ENCODE results near the gene SLC51A.
A peak's percentile ranks its signal among the peaks of the same experiment; 100 is the strongest.
"Not testable (repeated sequence)": the region's sequence is repeated elsewhere in the genome, so short reads cannot be mapped to it uniquely, and the experiment has no call there.

The SLC51A gene

DNA sequence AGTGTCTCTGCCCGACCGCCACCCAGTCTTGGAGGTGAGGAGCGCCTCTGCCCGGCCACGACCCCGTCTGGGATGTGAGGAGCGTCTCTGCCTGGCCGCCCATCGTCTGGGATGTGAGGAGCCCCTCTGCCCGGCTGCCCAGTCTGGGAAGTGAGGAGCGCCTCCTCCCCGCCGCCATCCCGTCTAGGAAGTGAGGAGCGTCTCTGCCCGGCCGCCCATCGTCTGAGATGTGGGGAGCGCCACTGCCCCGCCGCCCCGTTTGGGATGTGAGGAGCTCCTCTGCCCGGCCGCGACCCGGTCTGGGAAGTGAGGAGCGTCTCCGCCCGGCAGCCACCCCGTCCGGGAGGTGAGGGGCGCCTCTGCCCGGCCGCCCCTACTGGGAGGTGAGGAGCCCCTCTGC is 27.8 kb downstream of the SLC51A start:
- DNase-seq = not testable (repeated sequence)

DNA sequence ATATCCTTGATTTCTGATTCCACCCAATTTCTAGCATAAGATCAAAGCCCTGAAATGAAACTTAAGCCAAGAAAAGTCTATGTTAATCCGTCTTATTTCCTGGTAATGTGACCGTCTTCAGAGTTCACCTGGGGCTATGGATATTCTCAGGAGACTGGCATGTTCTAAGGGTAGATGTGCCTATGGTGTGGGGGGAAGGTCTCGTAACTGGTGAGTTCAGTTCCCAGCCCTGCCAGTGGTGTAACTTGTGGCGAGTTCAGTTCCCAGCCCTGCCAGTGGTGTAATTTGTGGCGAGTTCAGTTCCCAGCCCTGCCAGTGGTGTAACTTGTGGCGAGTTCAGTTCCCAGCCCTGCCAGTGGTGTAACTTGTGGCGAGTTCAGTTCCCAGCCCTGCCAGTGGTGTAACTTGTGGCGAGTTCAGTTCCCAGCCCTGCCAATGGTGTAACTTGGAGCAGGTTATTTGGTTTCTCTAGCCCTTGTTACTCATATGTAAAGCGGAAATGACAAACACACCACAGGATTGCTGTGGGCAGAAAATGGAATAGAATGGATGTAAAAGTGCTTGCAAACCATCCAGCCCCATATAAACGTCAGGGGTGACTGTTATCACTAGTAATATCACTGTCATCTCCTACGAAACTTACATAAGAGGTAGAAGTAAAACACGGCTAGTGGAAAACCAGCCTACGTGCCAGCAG is 30.4 kb downstream of the SLC51A start:
- DNase-seq = peak; percentile 10

DNA sequence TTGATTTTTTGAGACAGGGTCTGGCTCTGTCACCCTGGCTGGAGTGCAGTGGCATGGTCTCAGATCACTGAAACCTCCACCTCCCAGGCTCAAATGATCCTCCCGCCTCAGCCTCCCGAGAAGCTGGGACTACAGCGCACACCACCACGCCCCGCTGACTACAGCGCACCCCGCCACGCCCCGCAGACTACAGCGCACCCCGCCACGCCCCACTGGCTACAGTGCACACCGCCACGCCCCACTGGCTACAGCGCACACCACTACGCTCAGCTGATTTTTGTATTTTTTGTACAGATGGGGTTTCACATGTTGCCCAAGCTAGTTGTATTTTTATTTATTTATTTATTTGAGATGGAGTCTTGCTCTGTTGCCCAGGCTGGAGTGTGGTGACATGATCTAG is 35.6 kb downstream of the SLC51A start:
- DNase-seq = no peak

DNA sequence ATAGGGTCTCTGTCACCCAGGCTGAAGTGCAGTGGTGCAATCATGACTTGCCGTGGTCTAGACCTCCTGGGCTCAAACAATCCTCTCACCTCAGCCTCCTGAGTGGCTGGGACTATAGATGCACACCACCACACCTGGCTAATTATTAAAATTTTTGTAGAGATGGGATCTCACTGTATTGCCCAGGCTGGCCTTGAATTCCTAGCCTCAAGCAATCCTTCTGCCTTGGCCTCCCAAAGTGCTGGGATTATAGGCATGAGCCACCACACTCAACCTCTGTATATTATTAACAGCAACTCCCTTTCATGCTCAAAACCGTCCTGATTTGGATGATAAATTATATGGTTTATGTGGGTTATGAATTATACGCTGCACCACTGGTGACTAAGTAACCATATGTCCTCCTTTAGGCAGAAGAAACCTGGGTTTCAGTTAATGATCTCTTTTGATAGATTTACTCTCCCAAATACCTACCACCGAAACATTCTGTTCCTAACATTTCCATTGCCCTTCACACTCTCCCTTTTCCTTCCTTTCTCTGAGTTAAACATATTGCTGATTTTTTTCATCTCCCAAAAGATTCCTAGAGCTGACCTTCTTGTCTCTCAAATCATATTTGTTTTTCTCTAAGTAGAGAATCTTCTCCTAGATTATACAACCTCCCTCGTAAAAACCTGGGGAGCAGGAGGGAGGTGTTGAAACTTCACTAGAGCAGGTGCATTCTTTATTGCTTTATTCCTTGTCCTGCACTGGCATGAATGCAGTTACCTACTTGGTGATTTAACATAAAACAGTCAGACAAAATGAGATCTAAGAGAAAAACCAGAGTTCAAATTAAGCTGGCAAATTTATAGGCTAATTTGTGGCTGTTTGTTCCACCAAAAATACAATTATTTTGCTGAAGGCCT is 38.3 kb downstream of the SLC51A start:
- DNase-seq = no peak

DNA sequence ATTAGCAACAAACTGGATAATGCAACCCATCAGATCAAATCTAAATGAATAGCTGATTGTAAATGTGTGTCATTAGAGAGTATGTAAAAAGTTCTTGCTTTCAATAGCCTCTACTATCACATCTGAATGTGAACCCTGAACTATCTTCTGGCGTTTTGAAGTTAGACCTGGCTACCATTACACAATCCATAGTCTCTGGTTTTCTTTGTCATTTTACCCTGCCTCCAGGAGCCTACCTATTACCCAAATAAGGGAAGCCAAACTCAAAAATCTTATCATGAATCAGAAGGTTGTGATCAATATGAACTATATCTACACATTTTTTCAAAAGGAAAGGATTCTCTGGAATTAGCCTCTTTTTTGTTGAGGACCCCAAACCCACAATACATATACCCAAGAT is 39.4 kb downstream of the SLC51A start:
- no peak for DNase-seq

DNA sequence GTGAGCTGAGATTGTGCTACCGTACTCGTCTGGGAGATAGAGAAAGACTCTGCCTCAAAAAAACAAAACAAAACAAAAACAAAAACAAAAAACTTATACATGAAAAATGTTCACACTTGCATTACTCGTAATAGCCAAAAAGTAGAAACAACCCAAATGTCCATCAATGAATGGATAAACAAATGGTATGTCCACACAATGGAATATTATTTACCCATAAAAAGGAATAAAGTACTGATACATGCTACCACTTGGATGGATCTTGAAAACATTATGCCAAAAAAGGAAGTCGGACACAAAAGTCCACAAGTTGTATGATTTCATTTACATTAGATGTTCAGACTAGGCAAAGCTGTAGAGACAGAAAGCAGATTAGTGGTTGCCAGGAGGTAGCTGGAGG is 44.5 kb downstream of the SLC51A start:
- no peak for DNase-seq

DNA sequence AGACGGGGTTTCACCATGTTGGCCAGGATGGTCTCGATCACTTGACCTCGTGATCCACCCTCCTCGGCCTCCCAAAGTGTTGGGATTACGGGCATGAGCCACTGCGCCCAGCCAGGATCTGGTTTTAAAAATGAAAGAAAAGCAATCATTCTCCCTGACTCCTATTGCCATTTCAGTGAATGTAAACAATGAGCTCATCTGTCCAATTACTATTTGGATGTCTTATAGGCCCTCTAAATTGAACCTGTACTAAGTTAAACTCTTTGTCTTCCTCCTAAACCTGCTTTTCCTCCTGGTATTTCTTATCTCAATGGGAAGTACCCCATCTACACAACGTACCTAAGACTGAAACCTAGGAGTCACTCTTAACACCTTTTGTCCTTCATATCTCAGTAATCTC is 47.5 kb downstream of the SLC51A start:
- no peak for DNase-seq

DNA sequence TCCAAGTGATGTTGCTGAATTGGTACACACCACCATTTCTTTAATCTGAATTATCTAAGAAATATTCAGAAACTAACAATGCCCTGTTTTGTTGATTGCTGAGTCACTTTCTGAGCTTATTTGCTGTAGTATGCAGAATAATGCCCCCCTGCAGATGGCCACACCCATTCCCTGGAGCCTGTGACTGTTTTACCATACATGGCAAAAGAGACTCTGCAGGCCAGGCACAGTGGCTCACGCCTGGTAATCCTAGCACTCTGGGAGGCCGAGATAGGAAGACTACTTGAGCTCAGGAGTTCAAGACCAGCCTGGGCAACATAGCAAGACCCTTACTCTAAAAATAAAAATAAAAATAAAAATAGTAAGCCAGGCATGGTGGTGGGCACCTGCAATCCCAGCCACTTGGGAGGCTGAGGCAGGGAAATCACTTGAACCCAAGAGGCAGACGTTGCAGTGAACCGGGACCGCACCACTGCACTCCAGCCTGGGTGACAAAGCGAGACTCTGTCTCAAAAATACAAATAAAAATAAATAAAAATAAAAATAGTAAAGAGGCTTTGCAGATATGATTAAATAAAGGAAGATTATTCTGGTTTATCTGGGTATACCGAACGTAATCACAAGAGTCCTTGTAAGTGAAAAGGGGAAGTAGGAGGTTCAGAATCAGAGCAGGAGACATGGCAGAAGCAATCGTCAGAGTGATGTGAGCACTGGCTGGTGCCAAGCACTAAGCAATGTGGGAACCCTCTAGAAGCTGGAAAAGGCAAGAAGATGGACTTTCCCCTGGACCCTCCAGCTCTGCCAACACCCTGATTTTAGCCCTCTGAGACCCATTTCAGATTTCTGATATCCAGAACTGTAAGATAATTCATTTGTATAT is 52.2 kb downstream of the SLC51A start:
- no peak for DNase-seq

DNA sequence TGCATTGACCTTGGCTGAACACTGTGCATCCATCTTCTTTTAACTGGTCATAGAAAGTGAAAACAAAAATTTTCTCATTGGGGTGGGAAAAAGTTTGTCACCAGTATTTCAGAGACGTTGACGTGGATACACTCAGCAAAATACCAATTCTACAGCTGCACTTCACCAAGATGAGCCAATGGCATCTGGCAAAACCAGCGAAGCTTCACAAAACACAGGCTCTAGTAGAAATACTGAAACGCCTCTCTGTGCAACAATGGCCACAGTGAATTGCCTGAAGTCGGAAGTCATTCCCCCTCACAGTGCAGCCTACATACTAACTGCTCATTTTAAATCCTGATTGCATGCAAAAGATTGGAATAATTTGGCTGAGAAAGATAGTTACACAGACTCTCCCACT is 54.2 kb downstream of the SLC51A start:
- DNase-seq = no peak

DNA sequence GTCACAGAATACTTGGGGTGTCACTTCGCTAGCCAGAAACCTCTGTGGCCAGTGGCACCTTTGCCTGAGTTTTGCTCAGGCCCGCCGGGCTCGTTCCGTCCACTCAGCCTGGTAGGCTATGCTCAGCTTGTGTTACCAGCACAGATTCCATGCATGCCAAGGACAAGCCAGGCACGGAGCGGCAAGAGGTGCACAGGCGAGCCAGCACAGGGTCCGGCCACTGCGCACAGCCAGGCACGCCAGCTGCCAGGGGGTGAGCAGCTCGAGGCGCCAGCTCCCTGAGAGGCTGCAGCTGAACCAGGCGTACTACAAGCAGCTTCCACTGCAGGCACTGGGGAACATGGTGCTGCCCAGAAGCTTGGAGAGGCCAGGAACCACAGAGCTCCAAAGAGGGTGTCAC is 56.5 kb downstream of the SLC51A start:
- no peak for DNase-seq

DNA sequence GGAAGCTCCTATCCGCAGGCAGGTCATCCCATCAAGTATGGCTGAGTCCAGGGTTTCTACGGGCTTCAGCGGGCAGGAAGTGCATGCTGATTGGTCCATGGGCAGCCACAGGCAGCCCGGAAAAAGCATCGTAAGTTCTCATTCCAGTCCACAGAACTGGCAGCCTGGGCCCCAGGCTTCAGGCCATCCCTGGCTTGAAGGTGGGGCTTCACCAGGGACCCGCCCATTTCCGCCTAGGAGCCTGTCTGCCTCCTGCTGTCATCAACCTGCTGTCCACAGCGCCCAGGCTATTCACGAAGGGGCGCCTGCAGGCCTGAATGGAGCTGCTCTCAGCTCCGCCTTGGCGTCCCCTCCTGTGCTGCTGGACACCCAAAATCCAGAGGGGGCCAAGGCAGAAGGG is 57.3 kb downstream of the SLC51A start:
- DNase-seq = no peak

DNA sequence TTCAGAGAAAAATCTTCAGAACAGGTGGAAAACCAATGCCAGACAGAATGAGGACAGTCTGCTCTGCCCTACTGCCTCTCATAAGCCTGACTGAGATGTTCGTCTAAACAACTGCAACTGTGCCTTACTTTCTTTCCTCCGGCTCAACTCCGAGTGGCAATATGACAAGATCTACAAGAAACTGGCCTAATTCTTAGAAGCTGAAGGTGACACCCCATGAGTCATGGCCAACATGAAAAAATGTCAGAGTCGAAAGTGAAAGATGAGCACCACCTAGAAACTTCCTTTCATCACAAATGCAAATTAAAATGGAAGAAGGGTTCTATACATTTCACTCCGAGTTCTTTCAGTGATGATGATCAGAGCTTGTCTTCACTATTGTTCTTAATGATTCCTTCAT is 58.3 kb downstream of the SLC51A start:
- no peak for DNase-seq

DNA sequence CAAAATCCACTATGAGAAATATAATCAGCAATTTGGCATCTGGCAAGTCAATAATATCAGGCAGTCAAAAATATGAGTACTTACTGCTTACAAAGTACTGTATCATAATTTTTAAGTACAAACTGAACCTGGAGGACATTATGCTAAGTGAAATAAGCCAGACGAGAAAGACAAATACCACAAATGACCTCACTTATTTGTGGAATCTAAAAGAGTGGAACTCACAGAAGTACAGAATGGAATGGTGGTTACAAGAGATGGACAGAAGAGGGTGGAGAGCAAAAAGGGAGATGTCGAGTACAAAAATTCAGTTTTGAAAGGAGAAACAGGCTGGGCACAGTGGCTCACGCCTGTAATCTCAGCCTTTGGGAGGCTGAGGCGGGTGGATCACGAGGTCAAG is 58.8 kb downstream of the SLC51A start:
- DNase-seq = no peak

DNA sequence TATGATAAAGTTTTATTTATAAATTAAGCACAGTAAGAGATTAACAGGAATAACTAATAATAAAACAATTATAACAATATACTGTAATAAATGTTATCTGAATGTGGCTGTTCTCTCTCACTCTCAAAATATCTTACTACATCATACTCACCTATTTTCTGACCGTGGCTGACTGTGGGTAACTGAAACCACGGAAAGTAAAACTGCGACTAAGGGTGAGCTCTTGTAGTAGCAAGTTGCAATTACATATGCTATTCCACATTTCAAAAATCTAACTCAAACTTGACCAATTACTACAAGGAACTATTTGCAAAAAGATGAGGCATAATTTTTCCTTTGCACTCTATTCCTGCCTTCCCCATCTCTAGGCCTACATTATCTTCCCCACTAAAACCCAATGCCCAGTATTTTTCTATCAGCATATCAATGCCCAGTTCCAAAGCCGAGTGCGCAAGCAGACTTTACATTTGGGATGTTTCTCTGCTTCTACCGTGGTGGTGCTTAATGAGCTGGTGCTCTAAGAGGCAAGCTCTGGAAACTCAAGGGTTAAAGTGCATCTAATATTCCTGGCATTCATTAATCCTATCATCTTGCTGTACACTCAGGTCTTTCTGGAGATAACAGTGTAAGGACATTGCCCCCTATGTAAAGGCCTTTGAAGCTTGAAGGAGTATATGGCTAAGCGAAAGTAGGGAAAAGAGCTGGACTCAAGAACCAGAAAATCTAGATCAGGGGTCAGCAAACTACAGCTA is 64.5 kb downstream of the SLC51A start:
- DNase-seq = no peak

DNA sequence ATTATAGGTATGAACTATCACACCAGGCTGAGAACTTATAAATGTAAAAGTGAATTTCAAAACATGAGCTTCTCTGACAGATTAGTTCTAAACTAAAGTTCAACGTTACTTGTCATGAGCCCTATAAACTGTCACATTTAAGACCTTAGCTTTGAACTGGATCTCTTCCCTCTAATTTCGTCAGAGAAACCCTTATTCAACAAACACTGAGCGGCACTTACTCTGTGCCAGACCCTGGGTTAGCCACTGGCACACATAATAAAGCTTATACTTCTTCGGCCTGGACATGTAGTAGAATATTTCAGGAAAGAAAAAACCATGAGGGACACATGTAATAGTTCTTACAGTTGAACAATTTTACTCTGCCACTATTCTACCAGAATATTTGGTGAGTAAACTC is 65.6 kb downstream of the SLC51A start:
- DNase-seq = no peak

Measured in NCI-H226 (cell line).